Hematopoietic multipotent progenitor cell treated with erythropoietin and hydrocortisone succinate and interleukin-3 and kit ligand, for 15 days (in vitro differentiated cells): ENCODE data around the gene SEC24C.

Experiments
- DNase-seq: peaks from one replicate; pipeline ENCODE4 v3.0.0-alpha.2; 2015; ENCODE audit warnings: low spot score

Gene SEC24C

DNA sequence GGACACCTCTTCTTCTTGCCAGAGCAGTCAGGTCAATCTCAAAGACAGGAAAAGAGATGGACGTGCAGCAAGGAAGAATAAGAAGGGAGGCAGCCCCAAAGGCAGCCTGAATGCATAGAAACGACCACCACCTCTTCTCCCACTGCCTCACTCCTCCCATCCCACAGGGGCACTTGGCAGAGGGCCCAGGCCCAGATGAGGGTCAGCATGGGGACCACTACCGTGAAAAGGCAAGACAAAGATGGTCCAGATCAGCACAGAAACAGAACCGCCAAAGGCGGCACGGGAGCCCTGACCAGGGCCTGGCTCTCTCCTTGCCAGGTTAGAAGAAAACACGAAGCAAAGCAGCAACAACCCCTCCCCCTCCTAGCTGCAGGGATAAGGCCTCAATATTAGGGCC, 69.2 kb downstream of the SEC24C start:
- no peak for DNase-seq

DNA sequence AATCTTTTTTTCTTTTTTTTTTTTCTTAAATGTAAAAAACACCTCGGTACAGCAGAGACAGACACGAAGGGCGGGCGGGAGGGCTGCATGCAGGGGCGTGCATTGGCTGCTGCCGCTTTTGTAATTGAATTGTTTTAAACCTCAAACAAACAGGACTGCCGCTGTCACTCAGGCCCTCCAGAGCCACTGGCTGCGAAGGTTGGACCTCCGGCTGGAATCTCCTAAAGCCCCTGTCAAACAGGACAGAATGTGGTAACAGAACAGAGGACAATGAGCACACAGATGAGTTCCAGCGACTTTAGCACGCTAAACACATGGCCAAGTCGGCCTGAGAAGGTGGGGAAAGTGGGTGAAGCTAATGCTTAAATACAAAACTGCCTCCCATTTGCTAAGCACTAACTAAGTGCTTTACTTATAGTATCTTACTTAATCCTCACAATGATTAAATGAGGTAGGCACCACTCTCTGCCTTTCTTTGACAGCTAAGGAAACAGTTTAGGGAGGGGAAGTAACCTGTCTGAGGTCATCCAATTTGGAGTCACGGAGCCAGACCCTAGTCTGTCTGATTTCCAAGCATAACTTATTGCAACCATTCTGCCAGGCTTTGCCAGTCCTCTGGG, 70.2 kb downstream of the SEC24C start:
- no peak for DNase-seq

DNA sequence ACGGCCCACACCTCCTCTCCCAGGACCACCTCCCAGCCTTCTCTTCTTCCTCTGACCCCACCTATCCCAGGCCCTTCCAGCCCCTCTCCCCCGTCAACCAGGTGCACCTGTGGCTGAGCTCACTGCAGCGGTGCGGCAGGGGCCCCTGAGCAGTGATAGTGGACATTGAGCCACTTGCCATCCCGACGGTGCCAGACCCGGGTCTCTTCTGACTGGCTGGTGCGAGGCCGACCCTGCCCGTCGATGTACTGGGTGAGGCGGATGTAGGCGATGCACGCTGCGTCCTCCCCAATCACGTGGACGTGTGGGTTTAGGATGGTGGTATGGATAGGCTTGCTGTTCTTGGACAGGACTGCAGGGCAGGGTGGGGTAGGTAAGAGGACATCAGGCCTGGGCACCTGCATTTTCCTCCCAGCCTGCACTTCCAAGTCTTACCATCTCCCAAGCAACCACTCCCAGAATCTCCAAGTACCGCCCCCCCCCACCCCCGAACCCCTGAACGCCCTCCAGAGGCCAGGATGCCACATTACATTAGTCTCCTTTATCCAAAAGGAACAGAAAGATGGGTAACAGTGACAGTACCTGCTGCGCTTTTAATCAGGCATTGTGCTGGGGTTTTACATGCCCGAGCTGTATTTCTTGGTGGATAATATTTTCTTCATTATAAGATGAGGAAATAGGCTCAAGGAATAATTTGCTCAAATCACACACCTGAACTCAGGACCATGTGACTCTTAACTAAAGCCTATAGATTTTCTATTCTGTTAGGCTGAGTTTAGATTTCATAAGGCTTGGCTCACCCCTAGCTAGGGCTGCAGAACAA, 70.9 kb downstream of the SEC24C start:
- DNase-seq: peak; percentile 18

DNA sequence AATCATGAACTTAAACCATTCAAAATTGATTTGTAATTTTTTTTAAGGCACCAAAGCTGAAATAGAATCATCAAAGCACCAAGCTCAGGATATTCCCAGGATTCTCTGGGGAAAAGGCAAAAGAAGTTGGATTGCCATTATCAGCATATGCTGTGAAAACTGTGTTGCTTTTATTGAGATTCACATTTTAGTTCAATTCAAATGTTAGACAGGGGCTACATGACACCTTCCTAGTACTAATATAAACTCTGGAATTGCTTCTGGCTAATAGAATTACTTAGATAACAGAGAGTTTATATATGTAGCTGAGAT, 71.5 kb downstream of the SEC24C start:
- no peak for DNase-seq

DNA sequence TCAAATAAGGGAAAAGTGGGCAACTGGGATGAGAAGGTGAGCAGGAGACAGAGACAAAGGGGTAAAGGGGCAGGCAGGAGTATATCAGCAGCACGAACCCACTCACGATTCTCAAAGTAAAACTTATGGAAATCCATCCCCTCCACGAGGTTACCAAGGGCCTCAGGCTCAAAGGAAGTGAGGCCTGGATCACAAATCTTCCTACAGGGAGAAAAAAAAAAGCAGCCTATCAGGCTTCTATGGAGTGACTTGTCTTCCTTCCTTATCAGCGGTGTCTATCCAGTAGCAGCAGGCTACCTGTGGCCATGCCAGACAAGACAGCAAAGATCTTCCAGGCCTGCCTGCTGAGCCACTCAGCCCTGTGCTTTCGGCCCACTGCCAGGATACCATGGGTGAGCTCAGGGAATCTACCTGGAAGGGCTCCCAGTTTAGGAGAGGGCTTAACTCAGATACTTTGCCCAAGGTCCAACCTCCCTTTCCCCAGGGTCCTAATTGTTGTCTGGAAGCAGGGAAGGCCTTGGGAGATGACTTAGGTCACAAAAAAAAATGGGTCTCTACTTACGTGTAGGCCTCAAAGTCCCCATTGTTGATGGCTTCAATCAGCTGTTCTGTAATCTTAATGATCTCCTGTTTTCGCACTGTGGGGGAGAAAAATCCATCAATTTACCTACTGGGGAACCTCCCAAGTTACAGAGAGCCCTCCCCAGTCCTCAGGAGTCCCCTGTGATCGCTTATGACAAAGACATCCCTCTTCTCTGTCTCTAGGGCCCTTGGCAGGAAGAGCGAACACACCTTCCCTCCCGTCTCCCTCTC, 73.0 kb downstream of the SEC24C start:
- no peak for DNase-seq

DNA sequence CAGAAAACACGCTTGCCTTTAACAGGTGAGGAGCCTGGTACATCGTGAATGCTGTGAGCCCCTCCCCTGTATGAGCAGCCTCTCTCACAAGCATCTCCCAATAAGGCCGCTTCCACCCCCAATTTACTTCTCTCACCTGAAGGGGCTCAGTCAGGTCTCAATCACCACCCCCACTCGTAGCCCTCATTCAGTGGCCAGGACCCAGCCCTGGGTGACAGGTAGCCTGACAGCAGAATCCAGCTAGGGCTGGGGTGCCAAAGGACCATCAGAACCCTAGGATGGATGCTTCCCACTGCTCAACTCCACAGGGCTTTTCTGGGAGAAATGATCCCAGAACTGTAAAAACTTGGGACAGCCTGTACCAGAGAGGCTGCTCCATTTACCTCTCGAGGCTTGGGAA, 73.7 kb downstream of the SEC24C start:
- no peak for DNase-seq

DNA sequence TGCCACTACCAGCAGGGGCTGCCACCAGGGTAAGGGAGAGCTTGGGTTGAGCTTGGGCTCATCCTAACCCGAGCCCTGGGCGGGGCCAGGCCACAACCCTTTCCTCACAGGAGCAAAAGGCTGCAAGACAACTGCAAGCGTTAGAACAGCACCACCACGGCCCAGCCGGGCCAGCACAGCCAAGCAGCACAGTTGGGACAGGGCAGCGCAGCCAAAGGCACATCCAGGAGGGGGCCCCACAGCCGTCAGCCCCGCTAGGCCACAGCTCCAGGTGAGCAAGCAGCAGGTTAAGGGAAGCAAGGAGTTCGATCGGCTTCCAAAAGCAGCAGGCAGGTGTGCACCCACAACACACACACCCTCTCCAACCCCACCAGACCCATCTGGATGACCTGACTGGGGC, 74.2 kb downstream of the SEC24C start:
- DNase-seq: no peak

DNA sequence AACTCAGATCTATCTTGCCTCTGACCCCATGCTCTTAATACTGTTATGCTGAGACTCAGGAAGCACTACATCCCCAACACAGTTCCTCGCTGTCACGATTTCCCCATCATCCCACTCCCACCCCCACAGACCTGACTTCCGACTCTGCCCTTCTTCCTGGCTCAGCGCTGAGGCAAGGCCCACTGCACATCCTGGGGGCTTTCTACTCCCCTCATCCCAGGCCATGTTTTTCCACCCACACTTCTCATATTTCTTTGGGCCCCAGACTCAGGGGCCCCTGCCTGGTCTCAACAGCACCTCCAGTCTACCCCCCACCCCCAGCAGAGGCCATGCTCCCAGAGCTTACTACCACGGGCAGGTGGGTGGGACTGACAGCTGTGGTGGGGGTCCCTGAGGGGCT, 74.9 kb downstream of the SEC24C start:
- DNase-seq: no peak

DNA sequence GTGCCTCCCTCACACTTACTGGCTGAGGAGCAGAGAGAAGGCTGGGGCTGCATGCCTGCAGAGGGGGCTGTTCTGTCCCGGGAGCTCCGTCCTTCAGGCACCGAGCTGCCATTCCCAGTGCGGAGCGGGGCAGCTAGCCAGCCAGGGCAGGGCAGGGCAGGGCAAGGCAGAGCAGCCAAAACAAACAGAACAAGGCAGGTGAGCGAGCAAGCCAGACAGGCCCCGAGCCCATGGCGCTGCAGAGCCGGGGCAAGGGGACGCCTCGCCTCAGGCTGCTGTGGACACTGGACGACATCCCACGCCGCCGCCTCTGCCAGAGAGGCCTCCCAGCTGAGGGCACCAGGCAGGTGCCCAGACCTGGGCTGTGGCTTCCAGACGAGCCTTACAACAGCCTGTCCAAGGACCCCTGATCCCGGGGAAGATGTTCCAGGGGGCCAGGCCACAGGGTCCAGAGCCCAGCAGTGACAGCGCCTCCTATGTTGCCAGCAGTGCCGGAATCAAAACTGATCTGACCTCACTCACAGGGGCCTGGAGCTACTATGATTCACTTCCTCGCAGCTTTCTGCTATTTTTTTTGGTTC, 75.4 kb downstream of the SEC24C start:
- no peak for DNase-seq
